ENCODE data around the gene GNAI3. TPM values are rescaled to one million over a fixed set of nuclear protein-coding genes. Genes with fewer than 3 reads are reported as not detected.
A peak's percentile ranks its signal among the peaks of the same experiment; 100 is the strongest.

The GNAI3 gene
- total RNA-seq, 1 experiment from 2014 or later, result 10.0 TPM

DNA sequence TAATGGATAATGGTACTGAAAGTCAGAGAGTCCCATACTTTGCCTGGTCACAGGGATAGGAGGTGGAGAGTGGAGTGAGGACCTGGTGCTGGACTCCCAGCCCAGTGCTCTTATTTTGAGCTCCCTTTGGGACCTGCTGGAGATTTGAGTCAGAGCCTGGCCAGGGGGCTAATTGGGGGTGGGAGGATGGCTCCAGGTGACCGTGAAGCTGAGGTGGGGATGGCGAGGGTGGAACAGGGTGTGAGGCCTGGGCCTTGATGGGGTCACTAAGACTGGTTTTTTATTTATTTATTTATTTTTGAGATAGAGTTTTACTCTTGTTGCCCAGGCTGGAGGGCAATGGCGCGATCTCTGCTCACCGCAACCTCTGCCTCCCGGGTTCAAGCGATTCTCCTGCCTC is 89.0 kb downstream of the GNAI3 start:
- BruUV-seq (replicated peaks), result no TSS peak
- Histone ChIP-seq H3K36me3 (ENCODE audit: low read depth) (no peaks in the 10 kb centered on the region), H3K9me3 (ENCODE audit: insufficient read depth, low read depth) (no peaks in the 10 kb centered on the region), H3K4me1 (replicated peaks; ENCODE audit: insufficient read depth) (peaks cover 18% of the 10 kb centered on the region), H4K20me1 (ENCODE audit: insufficient read depth) (no peaks in the 10 kb centered on the region), H3K9me2 (ENCODE audit: insufficient read depth) (no peaks in the 10 kb centered on the region), H3K4me3 (no peak overlapping the region), H3K27me3 (ENCODE audit: insufficient read depth, low read depth) (no peaks in the 10 kb centered on the region), H3K27ac (no peak overlapping the region), H3K4me2 (no peak overlapping the region), H3K79me2 (ENCODE audit: low read depth) (no peaks in the 10 kb centered on the region), H3F3A (ENCODE audit: insufficient read depth, low read depth) (peaks cover 18% of the 10 kb centered on the region; the same call in 1 of the 2 replicates), H2AFZ (no peak overlapping the region)
- DNase-seq, result no peak
- intact Hi-C loops (cut with micrococcal nuclease; ENCODE audit: unreplicated experiment), result no loop called here
- CTCF ChIA-PET, result interaction anchor here (1.0 to 2.5 kb wide), 6 partner anchors 14 to 346 kb away, joined by 4 to 7 read pairs (median 5); partner anchors contain the start of gene GNAI3
- POLR2A ChIA-PET (ENCODE audit: unreplicated experiment), result interaction anchor here (0.6 kb wide), 2 partner anchors 96 to 168 kb away, joined by 5 to 8 read pairs; no protein-coding TSS in a partner anchor
- no peak for TF ChIP-seq EZH2 (IDR thresholded peaks at IDR 0.05; ENCODE audit: low read depth)
- TF ChIP-seq, protein P1, sequence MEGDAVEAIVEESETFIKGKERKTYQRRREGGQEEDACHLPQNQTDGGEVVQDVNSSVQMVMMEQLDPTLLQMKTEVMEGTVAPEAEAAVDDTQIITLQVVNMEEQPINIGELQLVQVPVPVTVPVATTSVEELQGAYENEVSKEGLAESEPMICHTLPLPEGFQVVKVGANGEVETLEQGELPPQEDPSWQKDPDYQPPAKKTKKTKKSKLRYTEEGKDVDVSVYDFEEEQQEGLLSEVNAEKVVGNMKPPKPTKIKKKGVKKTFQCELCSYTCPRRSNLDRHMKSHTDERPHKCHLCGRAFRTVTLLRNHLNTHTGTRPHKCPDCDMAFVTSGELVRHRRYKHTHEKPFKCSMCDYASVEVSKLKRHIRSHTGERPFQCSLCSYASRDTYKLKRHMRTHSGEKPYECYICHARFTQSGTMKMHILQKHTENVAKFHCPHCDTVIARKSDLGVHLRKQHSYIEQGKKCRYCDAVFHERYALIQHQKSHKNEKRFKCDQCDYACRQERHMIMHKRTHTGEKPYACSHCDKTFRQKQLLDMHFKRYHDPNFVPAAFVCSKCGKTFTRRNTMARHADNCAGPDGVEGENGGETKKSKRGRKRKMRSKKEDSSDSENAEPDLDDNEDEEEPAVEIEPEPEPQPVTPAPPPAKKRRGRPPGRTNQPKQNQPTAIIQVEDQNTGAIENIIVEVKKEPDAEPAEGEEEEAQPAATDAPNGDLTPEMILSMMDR (conservative IDR thresholded peaks at IDR 0.05), result no peak

DNA sequence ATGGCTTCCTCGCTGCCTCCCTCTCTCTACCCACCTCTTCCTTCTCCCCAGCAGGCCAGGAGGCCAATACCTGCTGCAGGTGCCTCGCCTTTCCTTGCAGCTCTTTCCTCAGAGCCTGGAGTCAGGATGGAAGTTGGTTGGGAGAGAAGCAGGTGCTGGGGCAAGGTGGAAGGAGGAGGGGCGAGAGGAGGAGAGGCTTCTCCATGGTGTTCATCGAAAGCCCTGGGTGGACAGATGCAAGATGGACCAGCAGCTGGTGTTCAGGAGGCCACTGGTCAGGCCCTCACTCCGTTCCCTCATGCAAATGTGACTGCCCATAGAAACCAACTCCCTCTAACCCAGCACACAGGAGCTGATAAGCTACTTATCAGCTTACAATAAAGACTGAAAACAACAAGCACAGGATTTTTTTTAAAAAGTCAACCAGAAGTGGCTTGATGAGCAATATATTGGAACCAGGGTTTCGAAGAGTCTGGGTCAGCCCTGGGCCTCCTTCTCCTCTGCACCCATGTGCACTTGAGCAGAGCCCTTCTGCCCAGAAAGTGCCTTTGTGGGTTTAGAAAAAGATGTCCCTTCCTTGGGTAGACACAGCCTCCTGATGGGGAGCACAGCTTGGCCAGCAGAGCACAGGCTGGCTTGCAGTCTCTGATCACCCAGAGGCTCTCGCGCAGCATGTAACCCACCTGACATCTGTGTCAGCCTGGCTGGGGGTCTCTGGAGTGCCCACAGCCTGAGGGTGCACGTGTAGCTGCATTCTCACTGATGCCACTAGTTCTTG is 90.8 kb downstream of the GNAI3 start:
- Histone ChIP-seq H3K36me3 (ENCODE audit: low read depth) (no peaks in the 10 kb centered on the region), H3K9me2 (ENCODE audit: insufficient read depth) (no peaks in the 10 kb centered on the region), H3K9me3 (ENCODE audit: insufficient read depth, low read depth) (no peaks in the 10 kb centered on the region), H3K4me2 (no peak overlapping the region), H2AFZ (no peak overlapping the region), H3K27me3 (ENCODE audit: insufficient read depth, low read depth) (no peaks in the 10 kb centered on the region), H3K4me1 (replicated peaks; ENCODE audit: insufficient read depth) (peaks cover 28% of the 10 kb centered on the region), H3F3A (ENCODE audit: insufficient read depth, low read depth) (peaks cover 13% of the 10 kb centered on the region; the same call in 1 of the 2 replicates), H4K20me1 (ENCODE audit: insufficient read depth) (no peaks in the 10 kb centered on the region), H3K79me2 (ENCODE audit: low read depth) (no peaks in the 10 kb centered on the region), H3K27ac (no peak overlapping the region), H3K4me3 (no peak overlapping the region)
- intact Hi-C loops (cut with micrococcal nuclease; ENCODE audit: unreplicated experiment), result no loop called here
- peak in 1 of 2 experiments; percentile 9 for DNase-seq
- CTCF ChIA-PET, result interaction anchor here (2.1 to 3.9 kb wide), 4 partner anchors 12 to 345 kb away, joined by 20 to 48 read pairs (median 22); partner anchors contain the start of gene AHCYL1
- POLR2A ChIA-PET (ENCODE audit: unreplicated experiment), result no interaction called here
- no TSS peak for BruUV-seq (replicated peaks)
- TF ChIP-seq, protein P1 (conservative IDR thresholded peaks at IDR 0.05), result no peak
- TF ChIP-seq EZH2 (IDR thresholded peaks at IDR 0.05; ENCODE audit: low read depth), result no peak

DNA sequence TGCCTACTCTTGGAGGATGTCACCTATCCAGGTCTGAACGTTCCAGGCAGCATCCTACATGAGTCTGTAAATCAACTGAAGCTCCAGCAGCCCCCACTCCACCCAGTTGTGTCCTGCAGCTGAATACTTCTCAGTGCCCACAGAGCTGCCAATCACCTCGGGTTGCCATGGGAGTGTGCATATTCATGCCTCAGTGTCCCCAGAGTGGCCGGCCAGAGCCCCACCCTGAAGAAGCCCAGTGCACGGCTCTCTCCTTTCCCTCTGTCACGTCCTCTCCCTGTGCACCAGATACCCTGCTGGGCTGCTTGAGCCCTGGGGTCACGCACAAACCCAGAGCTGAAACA is 91.4 kb downstream of the GNAI3 start:
- H3F3A ChIP-seq (ENCODE audit: insufficient read depth, low read depth), result peaks cover 9% of the 10 kb centered on the region; the same call in 1 of the 2 replicates
- no peaks in the 10 kb centered on the region for H4K20me1 ChIP-seq (ENCODE audit: insufficient read depth)
- no peaks in the 10 kb centered on the region for H3K9me3 ChIP-seq (ENCODE audit: insufficient read depth, low read depth)
- intact Hi-C loops (cut with micrococcal nuclease; ENCODE audit: unreplicated experiment), result loop anchor here (5.0 kb wide), 1 partner anchor 372 kb away; no protein-coding TSS in a partner anchor
- ChIA-PET POLR2A (ENCODE audit: unreplicated experiment) (interaction anchor here (0.5 kb wide), 1 partner anchor 16 kb away, joined by 3 read pairs; the partner anchor contains the start of gene GSTM4), CTCF (interaction anchor here (0.5 to 3.9 kb wide), 11 partner anchors 11 to 703 kb away, joined by 3 to 48 read pairs (median 5); partner anchors contain the start of genes AHCYL1 and GNAI3)
- H3K36me3 ChIP-seq (ENCODE audit: low read depth), result no peaks in the 10 kb centered on the region
- no TSS peak for BruUV-seq (replicated peaks)
- no peak for TF ChIP-seq EZH2 (IDR thresholded peaks at IDR 0.05; ENCODE audit: low read depth)
- TF ChIP-seq, protein P1 (conservative IDR thresholded peaks at IDR 0.05), result no peak
- H3K4me2 ChIP-seq, result no peak overlapping the region
- H3K79me2 ChIP-seq (ENCODE audit: low read depth), result no peaks in the 10 kb centered on the region
- no peaks in the 10 kb centered on the region for H3K9me2 ChIP-seq (ENCODE audit: insufficient read depth)
- no peak overlapping the region for H3K27ac ChIP-seq
- peaks cover 28% of the 10 kb centered on the region for H3K4me1 ChIP-seq (replicated peaks; ENCODE audit: insufficient read depth)
- no peak for DNase-seq
- no peak overlapping the region for H3K4me3 ChIP-seq
- no peak overlapping the region for H2AFZ ChIP-seq
- no peaks in the 10 kb centered on the region for H3K27me3 ChIP-seq (ENCODE audit: insufficient read depth, low read depth)

Data from PC-9 (cell line).